GM21381 (cell line): ENCODE measurements around the gene MIA2.
"Not testable (repeated sequence)": the region's sequence is repeated elsewhere in the genome, so short reads cannot be mapped to it uniquely, and the experiment has no call there.

Source experiments
- ATAC-seq: cut with Tn5 transposase; IDR thresholded peaks from one replicate; pipeline ENCODE4 v1.9.1; 2021; ENCODE audit warnings: mild to moderate bottlenecking, moderate library complexity; ENCODE audit not compliant: unreplicated experiment

MIA2 gene

DNA sequence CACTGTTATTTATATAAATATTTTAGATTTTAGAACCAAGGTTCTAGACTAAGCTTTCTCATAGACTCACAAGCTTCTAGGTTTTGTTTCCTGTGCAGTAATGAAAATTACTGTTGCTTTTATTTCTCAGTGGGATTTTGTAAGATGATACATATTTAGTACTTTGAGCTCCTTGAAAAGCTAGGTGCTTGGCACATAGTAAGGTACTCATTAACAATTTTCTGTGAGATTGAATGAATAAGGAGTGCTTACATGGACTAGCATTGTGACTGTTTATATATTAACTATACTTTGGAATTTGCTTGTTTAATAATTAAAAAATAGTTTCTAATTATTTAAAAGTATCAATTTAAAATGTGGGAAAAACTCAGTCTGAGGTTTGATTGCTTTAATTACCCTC lies 85.7 kb downstream of the MIA2 start:
- no peak for ATAC-seq

- no peak for ATAC-seq
Observed at GRCh38 chr14:39320318-39320717, 86.6 kb downstream of the MIA2 start.

DNA sequence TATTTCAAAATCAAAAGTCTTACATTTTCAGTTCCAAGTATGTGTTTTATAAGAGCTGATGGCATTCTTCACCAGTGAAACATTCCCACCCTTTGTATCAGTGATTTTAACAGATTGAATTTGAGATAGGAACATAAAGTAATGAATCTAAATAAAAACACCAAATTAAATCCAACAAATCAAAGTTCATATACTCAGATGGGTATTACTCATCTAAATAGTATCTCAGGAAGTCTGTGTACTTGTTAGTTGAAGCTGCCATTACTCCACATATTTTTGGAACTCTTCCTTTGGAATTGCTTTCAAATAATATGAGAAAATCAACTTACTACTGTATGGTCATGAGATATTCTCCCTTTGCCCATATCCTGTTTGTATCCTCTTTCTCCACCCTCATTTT lies 89.1 kb downstream of the MIA2 start:
- ATAC-seq: no peak

DNA sequence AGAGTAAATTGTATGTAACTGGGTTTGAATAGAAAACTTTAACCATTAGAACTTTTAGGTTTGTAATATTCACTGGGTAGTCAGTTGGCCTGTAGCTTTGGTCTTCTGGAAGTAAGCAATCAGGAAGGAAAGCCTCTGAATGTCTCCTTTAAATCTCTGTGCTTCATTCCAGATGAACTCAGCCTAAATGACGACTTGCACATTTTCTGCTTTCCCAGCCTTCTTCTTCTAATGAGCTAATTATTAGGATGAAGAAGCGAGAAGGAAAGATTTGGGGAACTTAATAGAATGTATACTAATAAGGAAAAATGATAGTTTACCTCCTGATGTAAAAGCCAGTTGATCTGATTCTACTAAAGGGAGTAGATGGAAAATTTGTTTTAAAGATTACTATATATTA lies 90.4 kb downstream of the MIA2 start:
- no peak for ATAC-seq

GRCh38 chr14:39339003-39339402 lies 105.3 kb downstream of the MIA2 start:
- no peak for ATAC-seq

- ATAC-seq: not testable (repeated sequence)
Observed at GRCh38 chr14:39341126-39341525, 107.4 kb downstream of the MIA2 start.

DNA sequence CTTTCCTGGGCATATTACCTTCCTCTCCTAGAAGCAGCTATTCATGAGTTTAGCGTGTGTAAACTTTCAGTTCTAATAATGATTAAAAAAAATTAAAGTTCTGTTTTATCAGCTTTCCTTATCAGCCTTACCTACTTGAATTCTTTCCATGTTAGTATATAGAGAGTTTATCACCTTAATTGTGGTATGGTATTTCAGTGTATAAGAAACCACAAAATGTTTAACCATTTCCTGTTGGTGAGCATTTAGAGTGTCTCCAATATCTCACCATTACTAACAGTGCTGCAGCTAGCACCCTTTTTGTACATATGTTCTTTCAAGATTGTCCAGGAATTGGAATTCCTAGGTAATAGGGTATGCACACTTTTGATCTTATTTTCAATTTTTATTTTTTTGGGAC lies 109.1 kb downstream of the MIA2 start:
- no peak for ATAC-seq

DNA sequence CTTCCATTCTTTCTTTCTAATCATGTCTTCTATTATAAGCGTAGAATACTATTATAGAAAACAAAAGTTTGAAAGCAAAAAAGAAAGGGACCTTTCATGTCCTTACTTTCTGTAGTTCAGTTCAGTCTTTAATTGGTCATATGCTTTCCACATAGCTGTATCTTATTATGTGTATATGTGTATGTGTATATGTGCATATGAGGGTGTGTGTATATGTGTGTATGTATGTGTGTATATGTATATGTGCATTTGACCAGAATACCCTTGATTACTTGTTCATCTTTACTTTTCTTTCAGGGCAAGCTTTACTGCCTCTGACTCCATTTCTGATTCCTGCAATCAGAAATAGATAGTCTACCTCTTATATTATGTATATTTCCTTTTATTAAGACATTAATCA lies 109.9 kb downstream of the MIA2 start:
- no peak for ATAC-seq

DNA sequence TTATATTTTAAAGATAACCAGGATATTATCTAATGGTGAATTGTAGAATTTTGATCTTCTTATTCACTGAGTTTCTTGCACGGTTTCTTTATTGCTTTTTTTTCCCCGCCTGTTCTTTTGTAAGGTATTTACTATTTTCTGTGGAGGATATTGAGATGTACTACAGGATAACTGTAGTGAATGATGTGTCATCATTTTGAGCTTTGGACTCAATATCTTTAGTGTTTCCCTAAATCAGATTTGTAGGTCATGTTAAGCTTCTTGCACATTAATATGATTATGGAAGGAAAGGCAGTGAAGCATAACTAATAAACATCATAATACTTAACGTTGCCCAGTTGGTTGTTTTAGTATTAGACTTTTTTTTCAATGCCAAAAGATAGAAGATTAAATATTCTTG lies 117.2 kb downstream of the MIA2 start:
- no peak for ATAC-seq

DNA sequence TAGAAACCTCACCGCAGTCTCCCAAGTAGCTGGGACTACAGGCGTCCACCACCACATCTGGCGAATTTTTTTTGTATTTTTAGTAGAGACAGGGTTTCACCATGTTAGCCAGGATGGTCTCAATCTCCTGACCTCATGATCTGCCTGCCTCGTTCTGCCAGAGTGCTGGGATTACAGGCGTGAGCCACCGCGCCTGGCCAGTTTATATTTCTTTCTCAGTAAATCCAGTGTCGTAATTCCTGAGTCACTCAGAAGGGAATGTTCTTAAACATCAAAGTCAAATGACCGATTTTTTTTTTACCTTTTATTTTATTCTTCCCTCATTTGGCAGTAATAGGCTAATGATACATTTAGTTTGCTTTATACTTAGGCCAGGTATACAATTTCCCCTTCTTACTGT lies 118.0 kb downstream of the MIA2 start:
- ATAC-seq: no peak

DNA sequence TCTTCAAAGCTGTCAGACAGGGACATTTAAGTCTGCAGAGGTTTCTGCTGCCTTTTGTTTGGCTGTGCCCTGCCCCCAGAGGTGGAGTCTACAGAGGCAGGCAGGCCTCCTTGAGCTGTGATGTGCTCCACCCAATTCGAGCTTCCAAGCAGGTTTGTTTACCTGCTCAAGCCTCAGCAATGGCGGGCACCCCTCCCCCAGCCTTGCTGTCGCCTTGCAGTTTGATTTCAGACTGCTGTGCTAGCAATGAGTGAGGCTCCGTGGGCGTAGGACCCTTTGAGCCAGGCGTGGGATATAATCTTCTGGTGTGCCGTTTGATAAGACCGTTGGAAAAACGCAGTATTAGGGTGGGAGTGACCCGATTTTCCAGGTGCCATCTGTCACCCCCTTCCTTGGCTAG lies 125.4 kb downstream of the MIA2 start:
- ATAC-seq: not testable (repeated sequence)

DNA sequence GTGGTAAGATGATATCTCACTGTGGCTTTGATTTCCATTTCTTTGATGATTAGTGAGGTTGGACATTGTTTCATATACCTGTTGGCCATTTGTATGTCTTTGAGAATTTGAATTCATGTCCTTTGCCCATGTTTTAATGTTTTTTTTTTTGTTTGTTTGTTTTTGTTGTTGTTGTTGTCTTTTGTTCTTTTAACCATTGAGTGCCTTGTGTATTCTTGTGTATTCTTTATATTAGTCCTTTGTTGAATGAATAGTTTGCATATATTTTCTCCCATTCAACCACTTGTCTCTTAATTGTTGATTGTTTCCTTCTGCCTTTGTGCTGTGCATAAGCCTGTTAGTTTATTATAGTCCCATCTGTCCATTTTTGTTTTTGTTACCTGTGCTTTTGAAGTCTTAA lies 126.6 kb downstream of the MIA2 start:
- no peak for ATAC-seq

DNA sequence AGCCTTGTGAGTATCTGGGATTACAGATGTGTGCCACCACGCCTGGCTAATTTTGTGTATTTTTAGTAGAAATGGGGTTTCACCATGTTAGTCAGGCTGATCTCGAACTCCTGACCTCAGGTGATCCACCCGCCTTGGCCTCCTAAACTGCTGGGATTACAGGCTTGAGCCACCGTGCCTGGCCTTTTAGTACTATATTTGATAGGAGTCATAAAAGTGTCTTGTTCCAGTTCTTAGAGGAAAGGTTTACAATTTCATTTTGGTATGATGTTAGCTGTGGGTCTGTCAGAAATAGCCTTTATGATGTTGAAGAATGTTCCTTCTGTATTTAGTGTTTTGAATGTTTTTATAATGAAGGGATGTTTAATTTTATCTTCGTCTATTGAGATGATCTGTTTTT lies 127.8 kb downstream of the MIA2 start:
- ATAC-seq: not testable (repeated sequence)

DNA sequence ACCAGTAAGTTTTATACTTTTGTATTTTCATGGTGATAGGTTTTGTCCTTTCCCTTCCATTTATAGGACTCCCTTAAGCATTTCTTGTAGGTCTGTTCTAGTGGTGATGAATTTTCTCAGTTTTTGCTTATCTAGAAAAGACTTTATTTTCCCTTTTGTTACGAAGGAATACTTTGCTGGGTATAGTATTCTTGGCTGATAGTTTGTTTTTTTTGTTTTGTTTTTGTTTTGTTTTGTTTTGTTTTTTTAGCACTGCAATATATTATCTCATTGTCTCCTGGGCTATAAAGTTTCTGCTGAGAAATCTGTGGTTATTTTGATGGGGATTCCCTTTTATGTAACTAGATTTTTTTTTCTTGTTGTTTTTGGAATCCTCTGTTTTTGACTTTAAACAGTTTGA lies 130.8 kb downstream of the MIA2 start:
- ATAC-seq: no peak

- no peak for ATAC-seq
Observed at GRCh38 chr14:39365354-39365753, 131.6 kb downstream of the MIA2 start.

DNA sequence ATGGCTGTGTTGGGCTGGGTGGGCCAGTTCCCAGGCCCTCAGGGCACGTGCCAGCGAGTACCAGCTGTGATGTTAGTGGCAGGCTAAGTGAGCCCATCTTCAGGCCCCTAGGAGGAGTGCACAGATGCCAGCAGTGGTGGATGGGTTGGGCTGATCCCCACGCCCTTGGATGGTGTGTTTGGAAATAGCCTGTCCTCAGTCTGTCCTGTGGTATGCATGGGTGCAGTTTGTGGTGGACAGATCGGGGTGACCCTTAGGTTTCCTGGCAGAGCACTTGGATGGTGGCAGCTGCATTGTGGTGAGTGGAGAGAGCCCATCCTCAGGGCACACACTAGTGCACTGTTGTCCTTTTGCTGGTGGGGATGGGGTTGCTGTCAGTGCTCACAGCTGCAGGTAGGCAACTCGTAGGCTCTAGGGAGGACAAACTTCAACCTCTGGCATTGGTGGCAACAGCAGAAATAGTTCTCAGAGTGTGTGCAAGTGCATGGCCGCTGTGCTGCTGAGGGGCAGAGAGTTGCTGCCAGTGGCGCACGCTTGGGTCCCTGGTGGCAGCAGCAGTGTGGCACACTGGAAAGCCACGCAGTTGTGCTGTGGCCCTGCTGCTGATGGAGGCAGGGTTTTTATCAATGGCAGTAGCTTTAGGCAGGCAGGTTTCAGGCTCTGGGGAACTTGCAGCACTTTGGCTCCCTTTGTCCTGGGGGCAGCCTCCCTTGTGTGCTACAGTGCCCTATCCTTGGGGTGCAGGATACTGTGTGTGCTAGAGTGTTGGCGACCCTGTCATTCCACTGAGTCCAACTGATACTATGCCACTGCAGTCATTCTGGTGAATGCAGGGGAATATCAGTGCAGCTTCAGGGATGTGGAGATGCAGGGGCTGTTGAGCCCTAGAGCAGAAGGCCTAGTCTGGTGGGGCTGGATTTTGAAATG lies 133.0 kb downstream of the MIA2 start:
- ATAC-seq: no peak

DNA sequence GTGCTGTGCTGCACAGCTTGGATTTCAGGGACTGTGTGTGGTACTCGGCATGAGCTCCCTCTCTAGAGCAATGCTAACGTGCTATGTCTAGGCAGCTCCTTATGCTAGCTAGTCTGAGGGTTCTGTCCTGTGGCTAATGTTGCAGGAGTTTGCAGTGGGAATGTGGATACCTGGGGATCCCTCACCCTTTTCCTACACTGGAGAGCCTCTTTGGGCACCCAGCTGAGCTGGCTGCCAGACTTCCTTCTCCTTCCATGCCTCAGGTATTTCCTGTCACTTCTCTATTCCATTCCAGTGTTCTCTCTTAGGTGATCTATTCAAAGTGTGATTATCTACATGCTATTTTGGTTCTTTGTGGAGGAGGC lies 133.7 kb downstream of the MIA2 start:
- ATAC-seq: no peak

- no peak for ATAC-seq
Observed at GRCh38 chr14:39368261-39368959, 134.7 kb downstream of the MIA2 start.

GRCh38 chr14:39369029-39369428 lies 135.3 kb downstream of the MIA2 start:
- ATAC-seq: no peak

DNA sequence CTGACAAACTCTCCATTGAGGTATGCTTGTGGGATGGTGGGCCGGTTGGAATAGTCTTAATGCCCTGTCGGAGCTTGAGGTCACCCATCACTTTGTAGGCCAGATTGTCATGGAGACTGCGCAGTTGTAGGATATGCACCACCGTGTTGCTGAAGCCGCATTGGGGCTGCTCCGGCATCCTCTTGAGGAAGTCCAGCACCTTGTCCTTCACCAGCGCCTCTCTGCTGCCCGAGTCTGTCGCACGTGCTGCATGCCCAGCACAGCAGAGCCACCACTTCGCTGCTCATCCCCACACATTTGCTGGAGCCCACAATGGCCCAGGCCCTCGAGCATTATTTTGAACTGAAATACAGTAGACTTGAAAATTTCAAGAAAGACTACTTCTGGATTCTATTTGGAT lies 136.7 kb downstream of the MIA2 start:
- ATAC-seq: no peak

- ATAC-seq: no peak
Observed at GRCh38 chr14:39372656-39373055, 138.9 kb downstream of the MIA2 start.

DNA sequence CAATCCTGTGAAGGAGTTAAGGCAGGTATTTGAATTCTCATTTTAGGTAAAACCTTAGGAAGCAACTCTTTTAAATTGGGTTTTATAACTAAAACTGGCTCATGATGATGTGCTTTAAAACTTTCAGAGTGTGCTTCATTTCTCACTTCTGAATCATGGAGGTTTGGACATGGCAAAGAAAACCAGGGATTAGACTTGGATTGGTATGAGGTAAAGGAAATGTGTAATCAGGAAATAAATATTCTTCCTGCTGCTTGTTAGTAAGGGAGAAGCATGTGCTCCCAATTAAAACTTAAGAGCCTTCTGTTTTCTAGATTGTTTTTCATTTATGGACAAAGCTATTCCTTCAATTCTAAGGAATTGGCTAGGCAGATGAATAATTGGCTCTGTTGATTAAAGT lies 141.1 kb downstream of the MIA2 start:
- no peak for ATAC-seq
